Measurements from ENCODE around the gene RRAGC.
A peak's percentile ranks its signal among the peaks of the same experiment; 100 is the strongest.
"Not testable (repeated sequence)": the region's sequence is repeated elsewhere in the genome, so short reads cannot be mapped to it uniquely, and the experiment has no call there.

RRAGC gene

DNA sequence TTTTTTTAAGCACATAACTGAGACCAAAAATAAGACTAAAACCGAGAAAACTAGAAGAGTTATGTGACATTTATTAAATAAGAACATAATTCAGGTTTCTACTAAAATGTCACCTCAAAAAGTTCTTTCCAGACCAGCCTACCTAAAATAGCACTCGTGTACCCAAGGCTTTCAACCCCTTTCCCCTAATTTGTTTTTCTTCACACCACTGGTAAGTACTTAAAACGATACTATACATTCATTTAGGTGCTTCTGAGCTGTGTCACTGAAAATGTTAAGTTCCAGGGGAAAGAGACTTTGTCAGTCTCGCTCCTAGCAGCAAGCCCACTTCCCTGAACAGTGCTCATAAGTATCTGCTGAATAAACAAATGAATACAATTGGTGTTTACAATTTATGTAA, 6.8 kb downstream of the RRAGC start:
- no peak for DNase-seq

DNA sequence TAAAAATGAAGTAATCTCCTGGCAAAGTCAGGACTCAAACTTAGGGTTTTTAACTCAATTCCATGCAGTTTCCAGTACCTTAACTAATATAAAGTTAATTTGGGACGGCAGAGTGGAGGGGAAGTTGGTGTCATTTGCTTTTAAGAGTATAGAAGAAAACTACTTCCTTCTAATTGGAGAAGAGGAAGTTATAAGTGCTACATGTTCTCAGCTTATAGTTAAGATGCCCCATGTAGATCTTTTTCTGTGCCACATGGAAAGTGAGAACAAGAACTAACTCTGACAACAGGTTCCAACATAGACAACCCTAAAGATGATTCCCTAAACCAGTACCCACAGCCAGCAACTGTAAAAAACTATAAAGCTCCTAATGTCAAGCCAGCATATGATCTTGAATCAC, 11.5 kb downstream of the RRAGC start:
- no peak for DNase-seq

DNA sequence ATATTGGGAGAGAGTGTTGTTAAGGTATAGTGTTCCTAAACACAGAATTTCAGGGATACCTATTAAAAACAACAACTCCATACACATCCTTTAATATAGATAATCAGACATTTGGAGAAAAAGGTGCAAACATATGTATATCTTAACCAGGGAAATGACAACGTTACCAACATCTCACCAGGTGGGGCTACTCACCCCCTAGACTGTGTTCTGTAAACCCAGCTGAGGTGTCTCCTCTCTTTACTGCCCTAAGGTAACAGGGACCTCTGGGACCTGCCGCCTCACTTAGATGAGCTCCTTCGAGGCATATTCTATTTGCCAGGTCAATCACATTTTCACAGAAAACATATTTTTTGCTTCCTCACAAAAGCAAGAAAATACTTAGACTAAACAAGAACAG, 13.4 kb downstream of the RRAGC start:
- DNase-seq, result no peak

DNA sequence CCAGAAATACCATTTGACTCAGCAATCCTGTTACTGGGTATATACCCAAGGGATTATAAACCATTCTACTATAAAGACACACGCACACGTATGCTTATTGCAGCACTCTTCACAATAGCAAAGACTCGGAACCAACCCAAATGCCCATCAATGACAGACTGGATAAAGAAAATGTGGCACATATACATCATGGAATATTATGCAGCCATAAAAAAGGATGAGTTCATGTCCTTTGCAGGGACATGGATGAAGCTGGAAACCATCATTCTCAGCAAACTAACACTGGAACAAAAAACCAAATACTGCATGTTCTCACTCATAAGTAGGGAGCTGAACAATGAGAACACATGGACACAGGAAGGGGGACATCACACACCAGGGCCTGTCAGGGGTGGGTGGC, 14.5 kb downstream of the RRAGC start:
- DNase-seq, result not testable (repeated sequence)

DNA sequence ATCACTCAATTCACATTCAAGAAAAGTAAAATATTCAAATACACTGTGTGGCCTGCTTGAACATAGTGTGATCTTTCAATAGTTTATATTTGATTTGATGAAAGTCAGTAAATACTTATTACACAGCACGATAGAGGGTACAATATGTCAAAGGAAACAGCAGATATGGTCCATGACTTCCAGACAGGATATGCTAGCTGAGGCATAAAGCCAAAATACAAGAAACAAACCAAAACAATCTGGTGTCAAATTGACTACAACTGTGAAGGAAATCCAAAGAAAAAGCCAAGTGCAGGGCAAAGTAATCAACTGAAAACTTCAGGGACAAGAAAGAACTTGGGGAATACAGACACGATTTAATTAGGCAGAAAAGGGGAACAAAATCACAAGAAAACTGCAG, 19.3 kb downstream of the RRAGC start:
- no peak for DNase-seq

DNA sequence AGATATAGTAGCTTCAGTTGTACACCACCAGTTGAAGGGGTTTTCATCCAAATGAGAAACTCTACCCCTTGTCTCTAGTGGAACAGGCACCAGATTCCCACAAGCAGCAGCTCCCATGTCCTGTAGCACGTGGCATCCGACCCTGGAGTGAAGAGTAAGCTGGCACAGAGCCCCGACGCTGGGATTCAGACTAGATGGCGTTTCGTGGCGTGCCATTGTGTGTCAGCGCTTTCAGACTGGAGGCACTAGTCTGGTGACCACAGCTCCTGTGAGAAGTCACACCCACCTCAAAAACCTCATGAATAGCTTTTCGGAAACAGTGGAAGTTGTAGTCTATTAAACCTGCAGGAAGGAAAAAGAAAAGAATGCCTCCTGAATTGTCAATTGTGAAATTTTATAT, 20.2 kb downstream of the RRAGC start:
- no peak for DNase-seq

DNA sequence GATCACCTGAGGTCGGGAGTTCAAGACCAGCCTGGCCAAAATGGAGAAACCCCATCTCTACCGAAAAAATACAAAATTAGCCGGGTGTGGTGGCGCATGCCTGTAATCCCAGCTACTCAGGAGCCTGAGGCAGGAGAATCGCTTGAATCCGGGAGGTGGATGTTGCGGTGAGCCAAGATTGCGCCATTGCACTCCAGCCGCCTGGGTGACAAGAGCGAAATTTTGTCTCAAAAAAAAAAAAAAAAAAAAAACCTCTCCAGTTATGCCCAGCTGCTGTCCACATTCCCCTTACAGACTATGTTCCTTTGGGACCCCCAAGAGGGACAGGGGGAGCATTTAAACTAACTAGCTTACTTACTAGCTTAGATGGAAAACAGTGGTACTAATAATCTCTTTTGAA, 23.3 kb downstream of the RRAGC start:
- DNase-seq, result not testable (repeated sequence)

DNA sequence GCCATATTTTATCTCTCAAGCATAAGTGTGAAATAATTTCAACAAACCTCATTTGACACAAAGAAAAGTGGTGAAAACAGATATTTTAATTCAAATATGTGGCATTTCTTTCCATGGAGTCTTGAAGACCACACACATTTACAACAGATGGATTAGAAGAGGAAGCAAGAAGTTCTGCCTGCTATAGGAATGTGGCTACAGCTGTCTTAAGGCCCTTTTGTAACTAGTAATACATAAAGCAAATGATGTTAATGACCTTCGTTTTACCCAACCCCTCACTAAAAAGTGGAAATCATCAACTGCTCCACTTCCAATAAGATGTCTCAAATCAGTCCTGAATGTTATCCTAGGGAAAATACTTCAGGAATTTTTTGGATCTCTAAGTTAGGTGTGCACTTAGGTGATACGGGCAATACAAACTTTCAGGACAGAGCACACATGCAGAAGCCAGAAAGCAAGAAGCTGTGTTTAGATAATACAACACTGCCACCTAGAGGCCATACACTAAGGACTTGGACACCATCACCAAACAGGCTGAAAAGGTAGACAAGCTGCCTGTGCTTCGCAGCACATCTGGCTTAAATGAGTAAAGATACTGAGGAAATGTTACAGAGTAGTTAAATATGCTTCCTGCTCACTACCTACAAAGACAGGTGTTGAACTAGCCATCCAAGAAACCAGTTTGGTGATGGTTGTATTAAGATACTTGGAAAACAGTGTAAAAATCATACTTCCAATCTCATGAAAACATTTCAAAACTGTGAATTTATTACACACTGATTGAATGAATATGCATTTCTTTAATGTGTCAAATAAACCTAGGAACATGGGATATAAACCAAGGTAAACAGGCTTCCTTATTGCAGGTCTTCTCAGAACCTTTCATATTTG, 24.4 kb downstream of the RRAGC start:
- DNase-seq, result peak; percentile 56

DNA sequence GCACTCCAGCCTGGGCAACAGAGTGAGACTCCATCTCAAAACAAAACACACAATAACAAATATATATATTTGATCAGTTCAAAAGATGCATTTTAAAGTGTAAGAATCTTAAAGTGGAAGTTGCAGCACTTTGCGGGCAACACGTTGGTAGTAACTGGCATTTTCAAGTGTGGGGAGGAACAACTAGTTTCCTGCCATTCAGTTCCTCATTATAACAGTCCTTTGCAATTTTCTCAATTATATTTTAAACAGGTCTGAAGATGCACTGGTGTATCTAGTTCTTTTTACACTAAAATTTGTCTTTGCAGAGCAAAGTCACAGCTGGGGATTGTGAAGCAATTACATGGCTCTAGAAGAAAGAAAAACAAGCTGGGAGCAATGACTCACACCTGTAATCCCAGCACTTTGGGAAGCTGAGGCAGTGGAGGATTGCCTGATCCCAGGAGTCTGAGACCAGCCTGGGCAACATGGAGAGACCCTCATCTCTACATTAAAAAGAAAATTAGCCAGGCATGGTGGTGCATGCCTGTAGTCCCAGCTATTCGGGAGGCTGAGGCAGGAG, 25.3 kb downstream of the RRAGC start:
- DNase-seq, result no peak

DNA sequence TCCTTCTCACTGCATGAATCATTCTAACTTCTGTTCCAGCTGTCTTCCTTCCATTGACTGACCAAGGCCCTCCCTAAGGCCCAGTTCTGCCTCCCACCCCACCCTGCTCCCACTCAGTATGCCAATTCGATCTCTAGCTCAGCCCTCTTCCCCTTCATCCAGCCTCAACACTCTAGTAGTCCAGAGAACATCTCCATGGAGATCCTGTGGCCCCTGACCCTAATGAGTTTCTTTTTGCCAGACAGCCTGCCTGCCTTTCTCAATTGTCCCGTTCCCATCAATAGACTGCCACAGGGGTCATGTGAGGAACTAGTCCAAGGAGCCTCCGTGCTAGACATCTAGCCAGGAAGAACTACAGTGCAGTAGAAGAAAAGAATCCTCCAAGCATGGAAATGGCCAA, 26.4 kb downstream of the RRAGC start:
- DNase-seq, result no peak

DNA sequence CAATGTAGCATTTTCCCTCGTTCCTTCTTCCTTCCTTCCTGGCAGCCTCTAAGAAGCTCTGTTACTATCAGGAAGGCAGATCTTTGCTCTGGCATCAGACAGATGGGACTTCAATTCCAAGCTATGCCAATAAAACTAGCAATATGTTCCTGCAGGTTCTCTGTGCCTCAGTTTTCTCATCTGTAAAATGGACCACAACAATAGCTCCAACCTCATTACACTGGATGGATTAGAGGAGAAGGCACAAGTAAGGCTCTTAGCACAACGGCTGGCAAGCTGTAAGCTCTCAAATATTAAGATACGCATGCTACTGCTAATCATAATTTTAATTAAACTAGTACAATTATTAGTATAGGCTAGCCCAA, 27.2 kb downstream of the RRAGC start:
- DNase-seq, result no peak

DNA sequence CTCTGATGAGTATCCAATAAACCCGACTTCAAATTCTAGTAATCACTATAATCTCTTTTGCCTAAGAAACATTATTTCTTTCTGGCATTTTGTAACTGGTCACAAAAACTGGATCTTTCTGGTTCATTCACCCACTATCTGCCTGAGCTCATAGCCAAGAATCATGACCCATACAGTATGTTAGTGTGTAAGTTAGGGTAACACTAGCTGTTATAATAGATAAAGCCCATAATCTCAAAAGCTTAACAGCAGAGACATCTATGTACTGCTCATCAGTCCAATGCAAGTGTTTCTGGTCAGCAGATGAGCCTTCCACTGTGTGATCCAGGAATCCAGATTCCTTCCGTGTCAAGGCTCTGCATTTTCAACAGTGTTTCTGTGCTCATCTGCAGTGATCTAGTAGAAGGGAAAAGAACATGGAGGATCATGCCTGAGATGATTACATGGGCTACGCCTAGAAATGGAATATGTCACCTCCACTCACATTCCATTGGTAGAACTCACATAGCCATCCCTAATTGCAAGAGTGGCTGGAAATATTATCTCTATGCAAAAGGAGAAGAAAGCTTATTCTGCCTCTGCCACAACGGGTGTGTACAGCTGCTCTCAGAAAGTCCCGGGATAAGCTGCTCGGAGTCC, 27.7 kb downstream of the RRAGC start:
- no peak for DNase-seq

DNA sequence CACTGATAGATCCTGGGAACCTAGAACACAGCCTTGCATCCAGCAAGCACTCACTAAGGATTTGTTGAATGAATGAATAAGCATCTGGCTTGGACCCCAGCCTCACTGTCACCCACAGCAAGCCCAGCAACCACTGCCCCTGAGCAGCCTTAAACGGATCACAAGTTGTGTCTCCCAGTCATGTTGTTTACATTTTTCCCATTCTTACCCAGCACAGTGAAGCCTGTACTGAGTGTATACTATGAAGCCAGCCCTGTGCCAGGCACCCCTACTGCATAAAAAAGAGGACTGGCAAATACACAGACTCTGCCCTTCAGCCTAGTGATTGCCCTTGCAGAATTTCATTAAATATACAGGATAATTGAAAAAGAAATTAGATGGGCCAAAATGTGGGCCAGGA, 30.2 kb downstream of the RRAGC start:
- no peak for DNase-seq

DNA sequence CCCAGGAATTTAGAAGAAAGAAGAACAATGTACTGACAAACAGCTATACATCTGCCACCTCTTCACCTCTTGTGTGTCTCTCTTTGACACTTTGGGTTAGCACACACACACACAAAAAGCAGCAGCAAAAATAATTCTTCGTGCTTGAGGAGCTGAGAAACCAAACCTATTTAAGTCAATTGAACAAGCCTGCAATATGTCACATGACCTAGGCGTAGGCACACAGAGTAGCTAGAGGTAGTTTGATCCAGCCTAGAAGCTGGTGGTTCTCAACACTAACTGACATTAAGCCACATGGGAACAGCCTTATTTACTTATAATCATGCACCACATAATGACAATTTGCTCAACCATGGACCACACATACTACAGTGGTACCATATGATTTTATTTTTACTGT, 32.3 kb downstream of the RRAGC start:
- no peak for DNase-seq

DNA sequence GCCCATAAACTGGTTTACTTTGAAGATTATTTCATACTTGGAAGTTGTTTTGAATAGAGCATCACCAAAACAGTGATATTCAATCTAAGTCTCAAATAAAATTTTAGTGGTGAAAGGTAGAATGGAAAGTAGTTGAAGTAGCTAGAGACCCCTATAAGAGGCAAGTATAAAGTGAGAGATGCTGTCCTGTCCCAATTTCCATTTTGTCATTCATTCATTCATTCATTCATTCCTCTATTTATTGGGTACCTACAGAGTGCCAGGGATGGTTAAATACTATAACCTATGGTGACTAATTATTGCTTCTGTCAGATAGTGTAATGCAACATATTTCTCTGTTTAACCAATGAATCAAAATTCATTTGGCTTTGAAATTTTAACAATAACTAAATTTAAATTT, 32.7 kb downstream of the RRAGC start:
- no peak for DNase-seq

DNA sequence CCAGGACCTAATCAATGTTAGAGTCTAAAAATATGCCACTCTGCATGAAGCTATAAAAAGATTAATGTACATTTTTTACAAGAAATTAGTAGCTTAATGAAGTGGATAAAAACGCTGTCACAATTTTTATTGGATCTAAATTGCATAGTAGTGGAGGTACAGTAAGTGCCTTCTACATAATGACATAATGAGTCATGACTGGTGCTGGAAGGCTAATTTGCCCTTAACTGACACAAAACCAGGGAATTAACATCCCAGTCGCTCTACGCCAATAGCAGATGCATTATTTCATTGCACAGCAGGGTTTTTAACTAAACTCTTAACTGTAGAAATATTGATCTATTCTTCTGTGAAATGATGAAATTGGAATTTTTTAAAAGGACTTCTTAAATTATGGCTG, 33.3 kb downstream of the RRAGC start:
- DNase-seq, result no peak

DNA sequence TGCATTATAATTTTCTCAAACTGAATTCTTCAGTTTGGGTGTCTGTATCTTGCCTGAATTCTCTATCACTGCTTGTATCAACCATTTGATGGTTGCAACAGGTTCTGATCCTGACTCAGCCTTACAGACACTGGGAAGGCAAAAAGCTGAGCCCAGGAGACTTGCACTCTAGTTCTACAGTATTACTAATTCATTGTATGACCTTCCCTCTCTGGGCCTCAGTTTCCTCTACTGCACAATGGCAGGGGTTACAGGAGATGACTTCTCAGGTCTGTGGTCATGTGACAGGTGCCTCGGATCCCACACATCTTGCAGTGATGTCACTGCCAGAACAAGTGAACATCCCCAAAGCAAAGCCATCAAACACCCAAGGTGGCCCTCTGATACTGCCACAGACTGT, 38.7 kb downstream of the RRAGC start:
- no peak for DNase-seq

DNA sequence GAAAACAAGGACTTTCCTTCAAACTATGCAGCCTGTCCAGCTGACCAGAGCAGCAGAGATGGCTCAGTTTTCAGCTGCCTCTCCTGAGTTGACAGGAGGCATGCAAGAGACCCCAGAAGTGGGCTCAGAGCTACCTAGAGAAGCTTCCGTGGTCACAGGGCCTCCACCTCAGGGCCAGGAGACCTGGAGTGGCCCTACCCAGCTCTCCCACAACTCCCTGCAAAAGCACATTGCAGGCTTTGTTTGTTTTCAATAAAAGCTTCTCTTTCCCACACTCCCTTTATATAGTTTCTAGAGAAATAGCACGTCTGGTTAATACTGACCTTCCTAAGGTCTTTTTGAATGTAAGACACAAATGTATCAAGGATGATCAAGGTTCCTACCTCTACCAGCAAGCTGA, 40.1 kb downstream of the RRAGC start:
- no peak for DNase-seq

DNA sequence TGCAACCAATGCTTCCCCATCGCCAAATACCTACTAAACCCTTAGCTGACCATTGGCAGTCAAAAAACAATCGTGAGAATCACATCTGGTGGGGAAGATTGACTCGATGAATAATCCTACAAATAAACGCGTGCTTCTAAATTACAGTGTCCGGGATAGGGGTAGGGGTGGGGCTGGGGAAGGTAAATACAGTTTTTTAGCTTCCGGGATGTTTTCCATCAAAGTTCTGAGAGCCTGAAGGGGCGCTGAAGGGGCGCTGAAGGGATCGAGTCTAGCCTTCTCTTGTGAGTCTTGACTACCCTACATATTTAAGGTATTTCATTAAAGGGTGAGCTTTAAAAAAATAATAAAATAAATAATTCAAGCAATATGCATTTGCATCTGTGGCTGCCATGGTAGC, 40.5 kb downstream of the RRAGC start:
- no peak for DNase-seq

DNA sequence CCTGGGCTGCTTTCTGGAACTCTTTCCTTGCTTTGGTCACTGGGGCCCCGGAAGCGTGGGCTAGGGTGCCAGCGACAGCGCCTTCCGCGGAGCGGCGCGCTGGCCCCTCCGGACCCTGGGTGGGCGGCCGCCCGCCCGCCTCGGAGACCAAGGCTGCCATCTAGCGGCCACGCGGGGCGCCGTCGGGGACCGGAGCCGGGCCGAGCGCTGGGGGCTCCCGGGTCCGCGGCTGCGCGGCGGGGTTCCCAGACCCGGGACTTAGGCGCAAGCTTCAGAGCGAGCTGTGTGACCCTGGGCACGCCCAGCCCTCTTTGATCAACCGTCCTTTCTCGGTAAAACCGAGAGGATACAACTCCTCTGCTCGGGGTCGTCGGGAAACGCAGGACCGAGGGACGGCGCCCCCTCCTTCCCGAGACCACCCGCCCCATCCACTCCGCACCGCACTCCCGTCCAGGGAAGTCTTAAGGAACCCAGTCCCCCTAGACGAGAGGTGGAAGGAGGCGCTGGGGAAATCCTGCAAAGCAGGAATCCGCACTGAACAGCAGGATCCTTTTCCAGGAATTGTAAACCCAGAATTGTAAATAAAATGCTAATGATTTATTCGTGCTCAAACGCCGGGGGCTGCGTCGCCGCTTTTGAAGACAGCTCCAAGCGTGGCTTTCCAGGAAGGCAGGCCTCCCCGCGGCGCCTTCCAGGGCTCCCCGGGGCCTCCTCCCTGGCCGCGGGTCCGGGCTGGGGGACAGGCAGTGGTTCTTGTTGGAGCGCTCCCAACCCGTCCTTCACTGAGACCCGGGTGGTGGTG, 41.2 kb downstream of the RRAGC start:
- no peak for DNase-seq

DNA sequence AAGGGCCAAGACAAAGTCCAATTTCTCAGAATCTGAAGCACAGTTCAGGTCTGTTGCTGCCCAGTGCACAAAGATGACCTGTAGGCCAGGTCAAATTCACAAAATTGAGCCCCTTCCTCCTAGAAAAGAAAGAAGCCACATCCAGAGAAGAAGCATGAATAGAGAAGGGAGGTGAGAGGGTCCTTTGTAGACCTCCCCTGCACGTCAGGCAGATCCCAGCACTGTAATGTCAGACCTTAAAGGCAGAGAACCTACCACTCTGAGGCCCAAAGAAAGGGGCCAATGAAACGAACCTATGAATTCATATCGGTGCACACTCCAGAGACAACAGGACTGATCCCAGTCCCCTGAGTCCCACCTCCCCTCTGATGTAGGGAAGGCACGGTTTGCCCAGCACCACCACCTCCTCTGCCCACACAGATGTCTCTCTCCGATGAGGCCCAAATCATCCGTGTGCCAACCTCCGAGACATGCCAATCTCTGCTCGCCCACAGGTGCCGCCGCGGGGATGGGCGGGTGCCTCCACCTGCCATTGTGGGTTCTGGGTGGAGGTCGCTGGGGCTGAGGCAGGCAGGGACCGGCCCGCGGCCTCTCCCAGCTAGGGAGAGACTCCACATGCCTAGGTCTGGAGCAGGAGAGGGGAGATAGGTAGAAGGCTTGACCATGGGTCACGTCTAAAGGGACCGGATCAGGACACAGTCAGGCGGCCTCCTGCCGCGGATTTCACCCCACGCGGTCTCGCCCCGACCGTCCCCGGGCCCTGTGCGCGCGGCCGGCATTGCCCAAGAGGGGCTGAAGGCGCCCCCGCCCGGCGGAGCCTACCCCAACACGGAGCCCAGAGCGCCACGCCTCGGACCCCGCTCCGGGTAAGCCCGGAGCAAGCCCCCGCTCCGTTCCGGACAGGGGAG, 42.1 kb downstream of the RRAGC start:
- DNase-seq, result no peak

DNA sequence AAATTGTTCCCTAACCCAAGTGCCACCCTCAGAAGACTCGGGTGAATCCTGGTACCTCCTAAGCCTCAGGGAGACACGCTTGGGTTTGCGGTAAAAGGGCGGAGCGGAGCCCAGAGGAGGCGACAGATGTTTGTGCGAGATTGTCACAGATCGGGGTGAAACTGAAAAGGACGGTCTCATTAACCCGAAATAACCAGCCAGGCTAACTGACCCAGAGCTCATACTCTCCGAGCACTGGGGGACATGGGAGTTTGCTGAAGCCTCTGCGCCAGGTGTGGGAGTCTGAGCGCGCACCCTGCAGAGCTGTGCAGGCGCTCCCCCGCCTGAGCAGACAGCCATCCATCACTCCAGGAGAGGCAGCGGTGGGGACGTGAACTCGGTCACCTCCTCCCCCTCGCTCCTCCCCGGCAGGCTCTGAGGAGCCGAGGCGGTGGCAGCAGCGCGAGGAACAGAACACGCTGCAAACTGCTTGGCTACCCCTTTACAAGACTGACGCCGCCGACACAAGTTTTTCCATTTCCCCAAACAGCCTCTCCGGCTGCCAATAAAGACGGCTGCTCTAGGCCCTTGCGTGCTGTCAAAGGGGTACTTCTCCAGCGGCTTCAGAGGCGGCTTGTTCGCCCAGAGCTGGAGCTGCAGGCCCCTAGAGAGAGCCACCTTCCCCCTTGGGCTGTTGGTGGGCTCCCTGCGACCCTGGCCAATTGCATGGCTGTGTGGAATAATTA, 43.5 kb downstream of the RRAGC start:
- DNase-seq, result no peak

All from NCI-H187 treated with DMSO at 0.1 percent for 48 hours (cell line).